Fibroblast of lung (primary cell): ENCODE results near the gene SPINDOC. TPM values are rescaled to one million over a fixed set of nuclear protein-coding genes. Genes with fewer than 3 reads are reported as not detected.

Experiments
- DNase-seq, 2 donors: peaks; one replicate each; pipeline versions ENCODE4 v3.0.0 to v3.0.0-alpha.2; 2010; ENCODE audit warnings: low read depth in 2 of 2
- H2AFZ ChIP-seq: 2 replicates; pipeline ENCODE4 v1.5.1; 2012; ENCODE audit warnings: low read length, control low read depth, inconsistent platforms
- H3K27ac ChIP-seq: 2 replicates; pipeline ENCODE4 v1.5.1; 2011; ENCODE audit warnings: low read length, control low read depth; ENCODE audit not compliant: insufficient read depth
- H3K27me3 ChIP-seq: 2 replicates; pipeline ENCODE4 v1.5.1; 2011; ENCODE audit warnings: mild to moderate bottlenecking, low read length; ENCODE audit not compliant: control insufficient read depth, insufficient read depth
- H3K36me3 ChIP-seq: 2 replicates; pipeline ENCODE4 v1.5.1; 2011; ENCODE audit warnings: low read length; ENCODE audit not compliant: control insufficient read depth, insufficient read depth
- H3K4me1 ChIP-seq: 2 replicates; pipeline ENCODE4 v1.5.1; 2011; ENCODE audit warnings: low read length; ENCODE audit not compliant: control insufficient read depth, insufficient read depth; ENCODE audit errors: extremely low read depth
- H3K4me2 ChIP-seq: 2 replicates; pipeline ENCODE4 v1.5.1; 2011; ENCODE audit warnings: low read length, control low read depth; ENCODE audit not compliant: insufficient read depth; ENCODE audit errors: extremely low read depth
- H3K4me3 ChIP-seq, 4 experiments: fragments of 200-600 bp in 1 of 4; sonication (generic) in 1 of 4; replicated peaks in 1 of 4; 2 replicates each; pipeline ENCODE4 v1.5.1; 2011 to 2016; ENCODE audit warnings: low read length in 4 of 4, low read depth in 3 of 4, mild to moderate bottlenecking in 3 of 4, control low read depth in 2 of 4, inconsistent platforms in 1 of 4, mixed read lengths in 1 of 4; ENCODE audit not compliant: insufficient read depth in 1 of 4; ENCODE audit errors: control extremely low read depth in 1 of 4
- H3K79me2 ChIP-seq: 2 replicates; pipeline ENCODE4 v1.5.1; 2012; ENCODE audit warnings: mild to moderate bottlenecking, low read length, inconsistent platforms; ENCODE audit not compliant: control insufficient read depth, insufficient read depth
- H3K9ac ChIP-seq: 2 replicates; pipeline ENCODE4 v1.5.1; 2011; ENCODE audit warnings: mild to moderate bottlenecking, low read length, control low read depth; ENCODE audit not compliant: insufficient read depth
- H3K9me3 ChIP-seq: 2 replicates; pipeline ENCODE4 v1.5.1; 2012; ENCODE audit warnings: low read depth, low read length; ENCODE audit not compliant: control insufficient read depth, insufficient read depth
- H4K20me1 ChIP-seq: 2 replicates; pipeline ENCODE4 v1.5.1; 2011; ENCODE audit warnings: low read length; ENCODE audit not compliant: control insufficient read depth, insufficient read depth; ENCODE audit errors: extremely low read depth
- EZH2 ChIP-seq: IDR thresholded peaks from 2 replicates; pipeline ENCODE4 v1.5.1; 2012; ENCODE audit warnings: low read length, control low read depth, mild to moderate bottlenecking; ENCODE audit errors: missing control alignments
- polyA plus RNA-seq, 2 donors: library from polyadenylated mRNA; depleted of rRNA in 1 of 2; stranded (reverse) in 1 of 2; unstranded in 1 of 2; fragments of >200 nt; gene quantifications; 2 replicates each; pipeline ENCODE4 v1.2.1, GENCODE V29; 2011 to 2012; ENCODE audit warnings: missing spikeins in 1 of 2
- total RNA-seq: library from RNA; depleted of rRNA; stranded (reverse); fragments of >200 nt; gene quantifications from 2 replicates; pipeline ENCODE4 v1.2.1, GENCODE V29; 2014
- TF ChIP-seq, protein P1 (sequence below), 2 donors: IDR thresholded peaks in 1 of 2; conservative IDR thresholded peaks in 1 of 2; 1 replicate in 1 of 2; 2 replicates in 1 of 2; pipeline ENCODE4 v1.5.1; 2011 to 2012; ENCODE audit warnings: low read length in 2 of 2, control low read depth in 1 of 2, inconsistent platforms in 1 of 2, low read depth in 1 of 2, mild to moderate bottlenecking in 1 of 2

The SPINDOC gene
- total and polyA plus RNA-seq, 2 donors (not counting 1 experiment from before 2014, with no cell fraction given): 10.7 to 10.9 TPM

DNA sequence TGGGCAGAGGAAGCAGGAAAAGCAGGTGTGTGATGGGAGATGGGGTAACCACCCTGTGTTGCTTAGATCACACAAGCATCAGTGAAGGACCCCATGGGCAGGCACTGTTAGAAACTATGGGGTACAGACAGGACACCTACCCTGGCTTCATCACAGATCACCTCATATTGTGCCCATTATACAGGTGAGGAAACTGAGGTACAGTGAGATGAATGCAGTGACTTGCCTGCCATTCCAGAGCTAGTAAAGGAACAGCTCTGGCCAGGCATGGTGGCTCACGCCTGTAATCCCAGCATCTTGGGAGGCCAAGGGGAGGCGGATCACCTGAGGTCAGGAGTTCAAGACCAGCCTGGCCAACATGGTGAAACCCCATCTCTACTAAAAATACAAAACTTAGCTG, 19.8 kb downstream of the SPINDOC start:
- Histone ChIP-seq H3K4me2 (no peak overlapping the region), H3K27ac (no peak overlapping the region), H2AFZ (no peak overlapping the region), H3K4me1 (peaks cover under 1% of the 10 kb centered on the region), H3K27me3 (no peaks in the 10 kb centered on the region), H3K79me2 (no peaks in the 10 kb centered on the region), H3K9me3 (no peaks in the 10 kb centered on the region), H4K20me1 (no peaks in the 10 kb centered on the region), H3K9ac (no peak overlapping the region), H3K36me3 (no peaks in the 10 kb centered on the region), H3K4me3 (no peak overlapping the region)
- TF ChIP-seq, protein P1, sequence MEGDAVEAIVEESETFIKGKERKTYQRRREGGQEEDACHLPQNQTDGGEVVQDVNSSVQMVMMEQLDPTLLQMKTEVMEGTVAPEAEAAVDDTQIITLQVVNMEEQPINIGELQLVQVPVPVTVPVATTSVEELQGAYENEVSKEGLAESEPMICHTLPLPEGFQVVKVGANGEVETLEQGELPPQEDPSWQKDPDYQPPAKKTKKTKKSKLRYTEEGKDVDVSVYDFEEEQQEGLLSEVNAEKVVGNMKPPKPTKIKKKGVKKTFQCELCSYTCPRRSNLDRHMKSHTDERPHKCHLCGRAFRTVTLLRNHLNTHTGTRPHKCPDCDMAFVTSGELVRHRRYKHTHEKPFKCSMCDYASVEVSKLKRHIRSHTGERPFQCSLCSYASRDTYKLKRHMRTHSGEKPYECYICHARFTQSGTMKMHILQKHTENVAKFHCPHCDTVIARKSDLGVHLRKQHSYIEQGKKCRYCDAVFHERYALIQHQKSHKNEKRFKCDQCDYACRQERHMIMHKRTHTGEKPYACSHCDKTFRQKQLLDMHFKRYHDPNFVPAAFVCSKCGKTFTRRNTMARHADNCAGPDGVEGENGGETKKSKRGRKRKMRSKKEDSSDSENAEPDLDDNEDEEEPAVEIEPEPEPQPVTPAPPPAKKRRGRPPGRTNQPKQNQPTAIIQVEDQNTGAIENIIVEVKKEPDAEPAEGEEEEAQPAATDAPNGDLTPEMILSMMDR (conservative IDR thresholded peaks at IDR 0.05 in 1 of 2, IDR thresholded peaks at IDR 0.05 in 1 of 2; ENCODE audit: low read depth in 1 of 2, low read length in 2 of 2): no peak
- no peak for TF ChIP-seq EZH2
- no peak for DNase-seq

DNA sequence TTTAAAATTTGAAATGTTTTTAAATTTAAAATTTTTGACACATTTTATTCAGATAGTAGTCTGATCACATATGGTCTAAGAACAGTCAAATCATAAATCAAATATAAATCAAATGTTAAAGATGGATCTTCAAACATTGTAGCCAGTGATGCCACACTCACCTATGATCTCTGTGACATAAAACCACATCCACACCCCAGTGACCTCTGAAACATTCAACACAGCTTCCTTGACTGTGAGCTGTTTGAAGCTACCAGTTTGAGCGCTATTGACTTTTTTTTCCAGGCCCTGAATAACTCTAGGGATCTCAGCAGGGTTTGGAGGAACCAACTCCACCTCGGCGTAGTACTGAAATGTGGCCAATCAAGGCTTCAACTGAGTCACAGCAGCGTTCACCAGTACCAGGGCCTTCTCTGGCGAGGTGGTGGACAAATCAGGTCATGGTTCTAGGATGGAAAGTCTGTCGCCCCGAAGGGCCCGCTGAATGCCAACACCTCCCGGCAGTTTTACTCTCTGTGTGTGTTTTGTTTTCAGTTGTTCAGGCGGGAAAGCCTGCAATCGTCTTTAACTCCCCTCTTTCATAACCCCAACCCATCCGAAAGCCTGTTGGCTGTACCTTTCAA, 21.4 kb downstream of the SPINDOC start:
- Histone ChIP-seq H3K4me3 (no peak overlapping the region), H2AFZ (no peak overlapping the region), H3K36me3 (no peaks in the 10 kb centered on the region), H3K79me2 (peaks cover 4% of the 10 kb centered on the region), H3K27ac (no peak overlapping the region), H3K4me1 (peaks cover 5% of the 10 kb centered on the region), H4K20me1 (no peaks in the 10 kb centered on the region), H3K9me3 (no peaks in the 10 kb centered on the region), H3K9ac (no peak overlapping the region), H3K27me3 (no peaks in the 10 kb centered on the region), H3K4me2 (no peak overlapping the region)
- no peak for TF ChIP-seq EZH2
- TF ChIP-seq, protein P1 (conservative IDR thresholded peaks at IDR 0.05 in 1 of 2, IDR thresholded peaks at IDR 0.05 in 1 of 2; ENCODE audit: low read depth in 1 of 2, low read length in 2 of 2): no peak
- no peak for DNase-seq

DNA sequence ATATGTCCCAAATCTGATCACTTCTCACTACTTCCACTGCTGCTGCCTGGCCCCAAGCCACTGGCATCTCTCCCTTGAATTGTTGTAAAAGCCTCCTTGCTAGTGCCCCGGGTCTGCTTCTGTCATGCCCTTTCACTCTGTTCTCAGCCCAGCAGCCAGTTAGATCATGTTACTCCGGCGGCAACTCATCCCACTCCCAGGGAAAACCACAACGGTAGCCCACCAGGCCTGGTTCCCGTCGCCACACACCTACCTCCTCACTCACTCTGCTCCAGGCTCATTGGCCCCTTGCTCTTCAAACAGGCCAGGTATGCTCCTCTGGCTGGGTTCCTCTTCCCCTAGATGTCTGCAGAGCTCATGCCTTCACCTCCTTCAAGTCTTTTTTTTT, 21.9 kb downstream of the SPINDOC start:
- no peaks in the 10 kb centered on the region for H4K20me1 ChIP-seq

More for the DNA sequence above, 21.9 kb downstream of the SPINDOC start:
- Histone ChIP-seq H3K36me3 (no peaks in the 10 kb centered on the region), H2AFZ (no peak overlapping the region), H3K9ac (no peak overlapping the region), H3K4me3 (no peak overlapping the region), H3K27ac (no peak overlapping the region), H3K9me3 (no peaks in the 10 kb centered on the region), H3K4me2 (no peak overlapping the region), H3K4me1 (peaks cover 5% of the 10 kb centered on the region), H3K79me2 (peaks cover 10% of the 10 kb centered on the region), H3K27me3 (no peaks in the 10 kb centered on the region)
- DNase-seq: no peak
- no peak for TF ChIP-seq EZH2
- TF ChIP-seq, protein P1 (conservative IDR thresholded peaks at IDR 0.05 in 1 of 2, IDR thresholded peaks at IDR 0.05 in 1 of 2; ENCODE audit: low read depth in 1 of 2, low read length in 2 of 2): no peak
